ENCODE measurements around the gene SLC39A11. TPM values are rescaled to one million over a fixed set of nuclear protein-coding genes. Genes with fewer than 3 reads are reported as not detected.

The SLC39A11 gene
- total RNA-seq, 1 donor from 2014 or later = 21.5 TPM

DNA sequence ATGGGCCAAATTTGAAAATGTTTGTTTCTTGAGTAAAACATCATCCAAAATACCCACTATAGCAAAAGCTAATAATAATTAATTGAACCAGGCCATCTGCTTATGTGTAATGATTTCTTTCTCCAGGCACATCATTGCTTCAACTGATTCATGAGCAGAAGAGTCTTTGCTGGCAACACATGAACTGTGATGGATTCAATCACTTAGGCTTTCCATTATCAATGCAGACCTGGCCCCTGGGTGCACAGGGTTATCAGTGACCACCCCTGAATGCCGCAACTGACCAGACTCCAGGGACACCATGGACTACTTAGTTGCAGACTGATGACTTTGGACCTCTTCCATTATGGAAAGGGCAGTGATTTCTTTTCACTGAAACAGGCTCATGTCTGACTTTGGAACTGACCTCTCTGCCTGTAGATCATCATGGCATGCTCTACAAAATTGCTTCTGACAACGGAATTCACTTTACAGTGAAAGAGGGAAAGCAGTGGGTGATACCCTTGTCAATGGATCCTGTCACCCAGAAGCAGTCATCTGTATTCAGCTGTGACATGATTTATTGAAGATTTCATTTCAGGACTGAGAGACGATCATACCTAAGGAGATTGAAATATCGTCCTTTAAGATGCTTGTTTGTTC is 448.8 kb downstream of the SLC39A11 start:
- Histone ChIP-seq H3K4me1 (ENCODE audit: insufficient read depth, low read length) (no peaks in the 10 kb centered on the region), H3K27me3 (ENCODE audit: insufficient read depth, low read length) (peaks cover 5% of the 10 kb centered on the region), H4K20me1 (ENCODE audit: insufficient read depth, low read length) (no peaks in the 10 kb centered on the region), H3K27ac (ENCODE audit: low read depth, low read length) (no peak overlapping the region), H3K4me2 (ENCODE audit: low read length) (no peak overlapping the region), H3K79me2 (ENCODE audit: insufficient read depth, low read length) (no peaks in the 10 kb centered on the region), H3K9ac (ENCODE audit: low read length) (no peak overlapping the region), H3K9me3 (ENCODE audit: insufficient read depth, low read depth, low read length) (no peaks in the 10 kb centered on the region), H3K36me3 (ENCODE audit: insufficient read depth, low read length) (no peaks in the 10 kb centered on the region), H3K4me3 (ENCODE audit: insufficient read depth, low read depth, low read length) (no peak overlapping the region), H2AFZ (ENCODE audit: low read depth, low read length) (no peak overlapping the region)
- Mint-ChIP-seq H3K36me3 (ENCODE audit: low read depth, unreplicated experiment) (peaks cover 9% of the 10 kb centered on the region), H3K27me3 (ENCODE audit: low read depth, unreplicated experiment) (peaks cover 19% of the 10 kb centered on the region), H3K4me3 (ENCODE audit: unreplicated experiment) (no peak overlapping the region), H3K4me1 (ENCODE audit: low read depth, unreplicated experiment) (peaks cover 8% of the 10 kb centered on the region), H3K9me3 (ENCODE audit: unreplicated experiment) (peaks cover 9% of the 10 kb centered on the region), H3K27ac (ENCODE audit: unreplicated experiment) (no peak overlapping the region)
- no peak for FAIRE-seq
- TF ChIP-seq CTCF (IDR thresholded peaks at IDR 0.05; ENCODE audit: insufficient read depth, low read depth, low read length) = no peak
- TF ChIP-seq EZH2 (IDR thresholded peaks at IDR 0.05; ENCODE audit: insufficient read depth, low read length) = no peak
- DNase-seq (ENCODE audit: low read depth) = no peak

- Mint-ChIP-seq H3K36me3 (ENCODE audit: low read depth, unreplicated experiment) (peaks cover 14% of the 10 kb centered on the region), H3K4me1 (ENCODE audit: low read depth, unreplicated experiment) (peaks cover 8% of the 10 kb centered on the region), H3K27ac (ENCODE audit: unreplicated experiment) (no peak overlapping the region), H3K9me3 (ENCODE audit: unreplicated experiment) (peaks cover 9% of the 10 kb centered on the region), H3K27me3 (ENCODE audit: low read depth, unreplicated experiment) (peaks cover 17% of the 10 kb centered on the region), H3K4me3 (ENCODE audit: unreplicated experiment) (no peak overlapping the region)
- peaks cover 5% of the 10 kb centered on the region for H3K27me3 ChIP-seq (ENCODE audit: insufficient read depth, low read length)
- no peak overlapping the region for H3K4me3 ChIP-seq (ENCODE audit: insufficient read depth, low read depth, low read length)
- H3K9ac ChIP-seq (ENCODE audit: low read length) = no peak overlapping the region
- H2AFZ ChIP-seq (ENCODE audit: low read depth, low read length) = no peak overlapping the region
- TF ChIP-seq EZH2 (IDR thresholded peaks at IDR 0.05; ENCODE audit: insufficient read depth, low read length) (no peak), CTCF (IDR thresholded peaks at IDR 0.05; ENCODE audit: insufficient read depth, low read depth, low read length) (no peak)
- H4K20me1 ChIP-seq (ENCODE audit: insufficient read depth, low read length) = no peaks in the 10 kb centered on the region
- H3K27ac ChIP-seq (ENCODE audit: low read depth, low read length) = no peak overlapping the region
- no peak overlapping the region for H3K4me2 ChIP-seq (ENCODE audit: low read length)
- no peaks in the 10 kb centered on the region for H3K9me3 ChIP-seq (ENCODE audit: insufficient read depth, low read depth, low read length)
- no peak for DNase-seq (ENCODE audit: low read depth)
- H3K79me2 ChIP-seq (ENCODE audit: insufficient read depth, low read length) = no peaks in the 10 kb centered on the region
- no peak for FAIRE-seq
- H3K36me3 ChIP-seq (ENCODE audit: insufficient read depth, low read length) = no peaks in the 10 kb centered on the region
- H3K4me1 ChIP-seq (ENCODE audit: insufficient read depth, low read length) = no peaks in the 10 kb centered on the region
Observed at GRCh38 chr17:72642720-72643119, 449.8 kb downstream of the SLC39A11 start.

GRCh38 chr17:72640415-72641165 is 451.9 kb downstream of the SLC39A11 start:
- Histone ChIP-seq H4K20me1 (ENCODE audit: insufficient read depth, low read length) (no peaks in the 10 kb centered on the region), H3K36me3 (ENCODE audit: insufficient read depth, low read length) (no peaks in the 10 kb centered on the region), H2AFZ (ENCODE audit: low read depth, low read length) (peak overlapping the region; percentile 47), H3K79me2 (ENCODE audit: insufficient read depth, low read length) (no peaks in the 10 kb centered on the region), H3K4me2 (ENCODE audit: low read length) (peak overlapping the region; percentile 60), H3K4me3 (ENCODE audit: insufficient read depth, low read depth, low read length) (no peak overlapping the region), H3K27me3 (ENCODE audit: insufficient read depth, low read length) (peaks cover 5% of the 10 kb centered on the region), H3K4me1 (ENCODE audit: insufficient read depth, low read length) (no peaks in the 10 kb centered on the region), H3K9ac (ENCODE audit: low read length) (no peak overlapping the region), H3K9me3 (ENCODE audit: insufficient read depth, low read depth, low read length) (no peaks in the 10 kb centered on the region), H3K27ac (ENCODE audit: low read depth, low read length) (no peak overlapping the region)
- DNase-seq (ENCODE audit: low read depth) = no peak
- Mint-ChIP-seq H3K4me3 (ENCODE audit: unreplicated experiment) (no peak overlapping the region), H3K4me1 (ENCODE audit: low read depth, unreplicated experiment) (peaks cover 7% of the 10 kb centered on the region), H3K9me3 (ENCODE audit: unreplicated experiment) (peaks cover 9% of the 10 kb centered on the region), H3K27ac (ENCODE audit: unreplicated experiment) (no peak overlapping the region), H3K36me3 (ENCODE audit: low read depth, unreplicated experiment) (peaks cover 12% of the 10 kb centered on the region), H3K27me3 (ENCODE audit: low read depth, unreplicated experiment) (peaks cover 21% of the 10 kb centered on the region)
- no peak for FAIRE-seq
- TF ChIP-seq CTCF (IDR thresholded peaks at IDR 0.05; ENCODE audit: insufficient read depth, low read depth, low read length) (no peak), EZH2 (IDR thresholded peaks at IDR 0.05; ENCODE audit: insufficient read depth, low read length) (no peak)

All from astrocyte (in vitro differentiated cells and primary cell).